Measurements from ENCODE around the gene SEMA5A. TPM values are rescaled to one million over a fixed set of nuclear protein-coding genes. Genes with fewer than 3 reads are reported as not detected.

SEMA5A gene
- total RNA-seq, 4 donors from 2014 or later = 0.46 to 3.2 (median 1.7) TPM

DNA sequence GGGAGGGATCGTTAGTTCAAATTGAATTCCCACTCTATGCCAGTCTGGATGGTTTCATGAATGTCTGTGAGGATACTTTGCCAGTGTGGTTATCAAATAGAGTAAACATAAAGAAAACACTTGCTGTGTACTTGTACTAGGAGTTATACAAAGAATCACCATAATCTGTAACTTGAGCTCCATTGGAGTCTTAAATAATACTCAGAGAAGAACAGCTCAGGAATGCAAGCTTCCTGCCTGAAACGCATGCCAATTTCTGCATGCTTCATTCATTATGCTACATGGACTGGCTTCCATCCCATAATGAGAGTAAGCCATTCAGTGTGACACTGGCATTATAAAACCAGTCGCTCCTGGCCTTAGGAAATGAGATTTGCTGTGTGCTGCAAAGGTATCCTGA is 351.4 kb downstream of the SEMA5A start:
- no peaks in the 10 kb centered on the region for H3K9me3 ChIP-seq
- H3K36me3 ChIP-seq = no peaks in the 10 kb centered on the region
- H3K4me3 ChIP-seq = no peak overlapping the region
- no peaks in the 10 kb centered on the region for H3K27me3 ChIP-seq
- intact Hi-C loops (cut with DNase I; ENCODE audit: low total_unique reads) = no loop called here
- no peak overlapping the region for H3K27ac ChIP-seq
- in situ Hi-C loops (cut with MboI; ENCODE audit: low sequenced_read_pairs in 4 of 4) = no loop called here
- ATAC-seq (no peak), DNase-seq (no peak)
- TF ChIP-seq, protein P1, sequence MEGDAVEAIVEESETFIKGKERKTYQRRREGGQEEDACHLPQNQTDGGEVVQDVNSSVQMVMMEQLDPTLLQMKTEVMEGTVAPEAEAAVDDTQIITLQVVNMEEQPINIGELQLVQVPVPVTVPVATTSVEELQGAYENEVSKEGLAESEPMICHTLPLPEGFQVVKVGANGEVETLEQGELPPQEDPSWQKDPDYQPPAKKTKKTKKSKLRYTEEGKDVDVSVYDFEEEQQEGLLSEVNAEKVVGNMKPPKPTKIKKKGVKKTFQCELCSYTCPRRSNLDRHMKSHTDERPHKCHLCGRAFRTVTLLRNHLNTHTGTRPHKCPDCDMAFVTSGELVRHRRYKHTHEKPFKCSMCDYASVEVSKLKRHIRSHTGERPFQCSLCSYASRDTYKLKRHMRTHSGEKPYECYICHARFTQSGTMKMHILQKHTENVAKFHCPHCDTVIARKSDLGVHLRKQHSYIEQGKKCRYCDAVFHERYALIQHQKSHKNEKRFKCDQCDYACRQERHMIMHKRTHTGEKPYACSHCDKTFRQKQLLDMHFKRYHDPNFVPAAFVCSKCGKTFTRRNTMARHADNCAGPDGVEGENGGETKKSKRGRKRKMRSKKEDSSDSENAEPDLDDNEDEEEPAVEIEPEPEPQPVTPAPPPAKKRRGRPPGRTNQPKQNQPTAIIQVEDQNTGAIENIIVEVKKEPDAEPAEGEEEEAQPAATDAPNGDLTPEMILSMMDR (IDR thresholded peaks at IDR 0.05 in 4 of 5, conservative IDR thresholded peaks at IDR 0.05 in 1 of 5) = no peak
- TF ChIP-seq POLR2A (IDR thresholded peaks at IDR 0.05) = no peak
- H3K4me1 ChIP-seq = no peaks in the 10 kb centered on the region

DNA sequence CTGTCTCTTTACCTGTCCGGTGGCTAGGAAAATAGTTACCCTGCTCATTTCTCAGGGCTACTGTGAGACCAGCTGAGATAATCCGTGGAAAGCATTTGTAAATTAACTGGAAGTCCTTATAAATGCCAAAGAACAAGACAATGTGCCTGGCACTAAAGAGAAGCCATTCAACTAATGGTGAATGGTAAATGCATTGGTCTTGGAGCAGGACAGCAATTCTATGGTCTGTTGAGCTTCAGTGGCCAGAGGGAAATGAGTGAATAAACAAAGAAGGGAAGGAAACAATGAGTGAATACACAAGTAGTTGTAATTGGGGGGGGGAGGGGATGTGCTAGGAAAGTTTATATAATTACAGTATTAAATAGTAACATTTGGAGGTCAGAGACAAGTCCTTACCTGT is 353.6 kb downstream of the SEMA5A start:
- Histone ChIP-seq H3K27me3 (no peaks in the 10 kb centered on the region), H3K9me3 (no peaks in the 10 kb centered on the region), H3K27ac (no peak overlapping the region), H3K36me3 (no peaks in the 10 kb centered on the region), H3K4me1 (no peaks in the 10 kb centered on the region), H3K4me3 (no peak overlapping the region)
- intact Hi-C loops (cut with DNase I; ENCODE audit: low total_unique reads) (no loop called here), in situ Hi-C loops (cut with MboI; ENCODE audit: low sequenced_read_pairs in 4 of 4) (no loop called here)
- no peak for DNase-seq
- no peak for ATAC-seq
- TF ChIP-seq, protein P1 (IDR thresholded peaks at IDR 0.05 in 4 of 5, conservative IDR thresholded peaks at IDR 0.05 in 1 of 5) = no peak
- TF ChIP-seq POLR2A (IDR thresholded peaks at IDR 0.05) = no peak

DNA sequence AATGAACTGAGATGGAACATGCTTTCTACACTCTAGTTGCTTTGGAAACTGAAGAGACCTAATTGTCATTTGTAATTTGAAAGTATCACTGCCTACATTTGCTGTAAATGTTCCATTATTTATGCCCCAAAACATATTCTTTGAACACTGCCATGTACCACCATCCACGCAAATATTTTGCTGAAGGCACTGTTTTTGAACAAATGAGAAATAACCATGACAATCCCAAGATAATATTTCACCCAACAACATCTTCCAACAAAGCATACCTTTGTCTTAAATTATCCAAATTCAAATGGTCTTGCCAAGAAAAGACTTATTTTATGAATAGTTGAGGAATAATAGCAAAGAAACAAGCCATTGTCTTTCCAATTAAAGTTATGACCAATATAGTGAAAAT is 356.2 kb downstream of the SEMA5A start:
- Histone ChIP-seq H3K4me3 (no peak overlapping the region), H3K9me3 (no peaks in the 10 kb centered on the region), H3K27me3 (no peaks in the 10 kb centered on the region), H3K4me1 (no peaks in the 10 kb centered on the region), H3K27ac (no peak overlapping the region), H3K36me3 (no peaks in the 10 kb centered on the region)
- DNase-seq (no peak), ATAC-seq (no peak)
- in situ Hi-C loops (cut with MboI; ENCODE audit: low sequenced_read_pairs in 4 of 4) (no loop called here), intact Hi-C loops (cut with DNase I; ENCODE audit: low total_unique reads) (no loop called here)
- TF ChIP-seq, protein P1 (IDR thresholded peaks at IDR 0.05 in 4 of 5, conservative IDR thresholded peaks at IDR 0.05 in 1 of 5) = no peak
- no peak for TF ChIP-seq POLR2A (IDR thresholded peaks at IDR 0.05)

DNA sequence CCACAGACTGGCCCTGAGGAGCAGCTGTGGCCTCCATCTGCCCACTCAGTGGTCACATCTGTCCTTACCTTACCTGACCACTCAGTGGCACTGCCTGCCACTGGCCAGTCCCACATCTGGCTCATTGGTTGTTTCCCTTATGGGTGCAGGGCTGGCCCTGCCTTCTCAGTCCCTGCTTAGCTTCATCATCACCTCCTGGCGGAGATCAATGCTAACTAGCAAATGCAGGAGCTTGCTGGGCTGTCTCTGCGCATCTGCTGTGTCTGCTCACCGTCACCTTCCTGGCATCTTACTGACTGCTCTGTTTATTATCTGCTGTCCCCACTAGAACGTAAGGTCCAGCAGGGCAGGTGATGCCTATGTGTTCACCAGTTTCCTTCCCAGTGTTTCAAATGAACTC is 356.9 kb downstream of the SEMA5A start:
- no peaks in the 10 kb centered on the region for H3K9me3 ChIP-seq
- intact Hi-C loops (cut with DNase I; ENCODE audit: low total_unique reads) = no loop called here
- in situ Hi-C loops (cut with MboI; ENCODE audit: low sequenced_read_pairs in 4 of 4) = no loop called here
- no peaks in the 10 kb centered on the region for H3K27me3 ChIP-seq
- no peaks in the 10 kb centered on the region for H3K4me1 ChIP-seq
- DNase-seq (no peak), ATAC-seq (no peak)
- TF ChIP-seq, protein P1 (IDR thresholded peaks at IDR 0.05 in 4 of 5, conservative IDR thresholded peaks at IDR 0.05 in 1 of 5) = no peak
- TF ChIP-seq POLR2A (IDR thresholded peaks at IDR 0.05) = no peak
- peak overlapping the region in 2 of 4 donors; percentile 11 to 14 for H3K27ac ChIP-seq
- no peak overlapping the region for H3K4me3 ChIP-seq
- H3K36me3 ChIP-seq = no peaks in the 10 kb centered on the region

DNA sequence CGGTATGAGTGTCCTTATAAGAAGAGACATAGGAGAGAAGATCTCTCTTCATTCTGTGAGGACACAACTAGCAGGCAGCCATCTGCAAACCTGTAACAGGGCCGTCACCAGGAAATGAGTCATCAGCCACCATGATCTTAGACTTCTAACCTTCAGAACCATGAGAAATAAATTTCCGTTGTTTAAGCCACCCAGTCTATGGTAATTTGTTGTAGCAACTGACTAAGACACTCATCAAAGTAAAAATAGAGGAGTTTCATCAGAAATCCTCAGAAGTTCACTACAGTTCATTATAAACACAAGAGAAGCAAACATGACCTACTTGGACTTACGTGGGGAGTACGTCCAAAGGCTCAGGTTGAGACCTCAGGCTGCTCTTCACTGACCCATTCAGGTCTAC is 357.7 kb downstream of the SEMA5A start:
- H3K27ac ChIP-seq = no peak overlapping the region
- H3K27me3 ChIP-seq = no peaks in the 10 kb centered on the region
- intact Hi-C loops (cut with DNase I; ENCODE audit: low total_unique reads) = no loop called here
- DNase-seq = no peak
- H3K4me3 ChIP-seq = no peak overlapping the region
- H3K36me3 ChIP-seq = no peaks in the 10 kb centered on the region
- no peak for TF ChIP-seq POLR2A (IDR thresholded peaks at IDR 0.05)
- TF ChIP-seq, protein P1 (IDR thresholded peaks at IDR 0.05 in 4 of 5, conservative IDR thresholded peaks at IDR 0.05 in 1 of 5) = no peak
- no peaks in the 10 kb centered on the region for H3K4me1 ChIP-seq
- in situ Hi-C loops (cut with MboI; ENCODE audit: low sequenced_read_pairs in 4 of 4) = no loop called here
- H3K9me3 ChIP-seq = no peaks in the 10 kb centered on the region
- no peak for ATAC-seq

All from gastrocnemius medialis (tissue), 4 donors.